Activated CD4-positive, alpha-beta T cell treated with anti-CD3 and anti-CD28 coated beads for 48 hours (primary cell): ENCODE results near the gene IAH1.

Experiments
- DNase-seq: peaks from one replicate; pipeline ENCODE4 v3.0.0-alpha.2; 2020

Gene IAH1

DNA sequence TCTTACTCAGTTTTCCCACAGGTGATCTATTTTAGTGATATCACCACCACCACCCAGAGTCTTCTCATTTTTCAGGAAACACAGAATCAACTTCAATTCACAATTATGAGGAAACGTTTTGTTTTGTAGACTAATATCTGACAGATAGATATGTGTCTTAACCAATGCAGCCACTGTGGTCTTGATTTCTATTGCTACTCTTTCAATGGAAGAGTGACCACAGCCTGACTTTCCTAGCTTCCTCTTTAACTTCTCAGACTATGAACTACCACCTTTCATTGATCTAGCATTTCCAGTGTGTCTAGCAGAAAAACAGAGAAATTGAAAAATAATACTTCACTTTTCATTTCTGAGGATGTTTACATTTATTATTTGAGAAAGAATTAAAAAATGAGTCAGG lies 60.8 kb downstream of the IAH1 start:
- no peak for DNase-seq

DNA sequence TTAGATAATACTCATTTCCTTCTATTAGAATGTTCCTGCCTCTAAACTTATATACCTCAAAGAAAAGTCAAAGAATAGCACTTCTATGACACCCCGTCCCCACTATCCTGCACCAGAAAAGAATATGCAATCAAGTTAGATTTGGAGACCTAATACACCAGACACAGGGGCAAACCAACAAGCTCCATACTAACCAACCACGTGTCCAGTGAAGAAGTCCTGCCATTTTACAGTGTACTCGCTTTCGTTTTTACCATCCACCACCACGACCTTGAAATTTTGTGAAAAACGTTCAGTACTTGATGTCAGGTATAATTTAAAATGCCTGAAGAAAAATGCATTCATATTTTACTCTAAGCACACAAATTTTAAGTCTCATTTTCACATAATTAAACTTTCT lies 62.2 kb downstream of the IAH1 start:
- DNase-seq, result no peak

DNA sequence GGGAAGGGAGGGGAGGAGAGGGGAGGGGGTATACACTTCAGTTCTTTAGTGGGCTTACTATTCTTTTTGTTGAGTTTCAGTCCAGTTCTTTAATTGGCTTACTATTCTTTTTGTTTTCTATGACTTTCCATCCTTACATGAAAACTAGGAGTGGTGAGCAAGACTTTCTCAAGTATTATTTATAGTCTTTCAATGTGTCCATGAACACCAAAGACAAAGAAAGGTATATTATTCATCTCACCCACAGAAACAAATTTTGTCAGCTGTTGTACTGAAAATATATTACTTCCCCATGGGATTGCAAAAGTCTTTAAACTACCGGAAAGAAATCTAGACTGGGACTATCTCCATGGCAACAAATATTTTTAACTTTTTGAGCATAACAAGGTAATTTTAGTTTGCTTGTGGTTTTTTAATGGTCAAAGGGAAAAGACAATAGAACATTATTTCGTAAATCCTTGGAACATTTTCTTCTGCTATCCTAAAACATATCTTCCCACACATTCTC lies 63.7 kb downstream of the IAH1 start:
- no peak for DNase-seq
